GM19351 (cell line): ENCODE results near the gene RASGRF1.

ENCODE experiments used
- ATAC-seq: cut with Tn5 transposase; IDR thresholded peaks from one replicate; pipeline ENCODE4 v1.9.1; 2021; ENCODE audit warnings: mild to moderate bottlenecking, moderate library complexity; ENCODE audit not compliant: unreplicated experiment

The RASGRF1 gene

GRCh38 chr15:78988361-78988911 is 102.1 kb downstream of the RASGRF1 start:
- no peak for ATAC-seq

GRCh38 chr15:78987556-78988360 is 102.8 kb downstream of the RASGRF1 start:
- ATAC-seq: no peak

DNA sequence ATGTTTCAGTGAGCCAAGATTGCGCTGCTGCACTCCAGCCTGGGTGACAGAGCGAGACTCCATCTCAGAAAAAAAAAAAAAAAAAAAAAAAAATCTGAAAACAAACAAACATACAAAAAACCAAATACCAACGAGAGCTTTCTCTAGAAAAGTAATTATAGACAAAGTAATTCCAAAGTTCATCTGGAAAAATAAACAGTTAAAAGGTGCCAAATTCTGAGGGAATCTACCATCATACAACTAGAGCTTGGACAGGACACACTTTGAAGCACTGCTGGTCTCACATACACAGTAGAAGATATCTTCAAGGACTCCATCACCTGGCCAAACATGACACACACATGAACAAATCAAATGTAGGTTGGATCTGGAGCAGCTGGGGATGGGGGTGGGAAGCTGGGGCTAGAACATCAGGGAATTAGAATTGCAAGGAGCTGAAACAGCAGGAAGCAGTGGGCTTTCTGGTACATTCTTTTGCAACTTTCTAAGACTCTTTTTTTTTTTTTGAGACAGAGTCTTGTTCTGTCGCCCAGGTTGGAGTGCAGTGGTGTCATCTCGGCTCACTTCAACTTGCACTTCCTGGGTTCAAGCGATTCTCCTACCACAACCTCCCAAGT is 104.6 kb downstream of the RASGRF1 start:
- no peak for ATAC-seq

DNA sequence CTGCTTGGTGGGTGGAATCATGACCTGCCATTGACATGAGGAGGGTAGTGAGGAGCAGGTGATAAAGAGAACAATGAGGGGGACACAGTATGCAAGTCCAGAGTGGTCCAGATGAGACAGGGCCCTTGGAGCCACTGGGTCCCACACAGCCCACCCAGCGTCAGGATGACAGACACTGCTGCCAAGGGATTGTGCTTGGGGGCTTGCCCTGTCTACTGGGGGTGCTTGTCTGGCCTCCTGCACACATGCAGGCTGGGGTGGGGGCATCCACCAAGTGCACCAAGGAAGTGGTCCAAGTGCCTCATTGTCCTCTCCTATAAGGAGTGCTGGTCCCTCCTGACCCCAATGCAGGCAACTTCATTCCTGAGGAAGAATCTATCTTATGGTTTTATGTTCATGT is 106.5 kb downstream of the RASGRF1 start:
- no peak for ATAC-seq

- ATAC-seq: no peak
Observed at GRCh38 chr15:78983146-78983918, 107.2 kb downstream of the RASGRF1 start.

DNA sequence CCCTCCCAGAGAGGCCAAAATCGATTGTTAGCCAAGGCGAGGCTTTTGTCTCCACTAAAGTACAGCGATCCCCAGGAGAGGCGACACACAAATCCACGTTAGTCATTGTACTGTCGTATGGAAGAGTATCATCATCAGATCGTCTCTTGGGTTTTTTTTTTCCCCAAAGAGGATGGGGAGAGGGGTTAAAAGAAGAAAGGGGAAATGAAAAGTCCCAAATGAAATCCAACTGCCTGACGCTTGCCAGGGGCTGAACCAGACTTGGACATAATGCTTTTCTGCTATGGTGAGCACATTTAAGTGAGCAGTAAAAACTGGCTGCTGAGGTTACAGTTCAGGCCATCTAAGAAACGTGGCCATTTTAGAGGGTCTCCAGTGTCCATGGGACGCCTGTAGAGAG is 107.8 kb downstream of the RASGRF1 start:
- no peak for ATAC-seq

- ATAC-seq: no peak
Observed at GRCh38 chr15:78981532-78982313, 108.9 kb downstream of the RASGRF1 start.

DNA sequence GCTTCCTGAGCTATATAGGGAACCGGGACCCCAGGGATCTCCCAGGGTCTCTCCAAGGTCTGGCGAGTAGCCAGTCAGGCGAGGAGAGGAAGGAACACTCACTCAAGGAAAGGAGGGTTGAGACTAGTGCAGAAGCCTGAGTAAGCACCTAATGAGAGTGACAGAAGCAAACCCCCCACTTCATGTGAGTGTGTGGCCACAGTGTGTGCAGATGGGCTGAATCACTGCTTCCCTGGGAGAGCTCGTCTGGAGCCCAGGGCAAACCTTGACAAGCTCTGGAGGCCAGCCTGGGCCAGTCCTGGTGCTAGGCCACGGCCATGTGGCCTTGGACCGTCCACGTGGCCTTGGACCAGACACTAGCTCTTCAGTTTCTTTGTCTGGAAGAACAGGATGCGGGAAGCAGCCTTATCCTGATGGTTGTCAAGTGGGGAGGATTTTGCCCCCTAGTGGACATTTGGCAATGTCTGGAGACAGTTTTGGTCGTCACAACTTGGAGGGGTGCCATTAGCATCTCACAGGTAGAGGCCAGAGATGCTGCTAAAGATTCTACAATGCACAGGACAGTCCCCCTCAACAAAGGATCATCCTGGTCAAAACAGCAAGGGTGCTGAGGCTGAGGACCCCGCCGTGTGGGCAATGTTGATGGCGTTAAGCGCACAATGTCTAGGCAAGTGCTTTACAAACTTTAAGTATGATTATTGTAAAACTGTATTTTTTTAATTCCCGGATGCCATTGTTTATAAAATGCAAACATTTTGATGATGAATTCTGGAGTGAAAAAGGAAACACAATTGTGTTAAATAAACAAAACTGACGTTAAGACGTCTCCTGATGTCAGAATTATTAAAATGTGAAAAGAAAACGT is 110.9 kb downstream of the RASGRF1 start:
- no peak for ATAC-seq

DNA sequence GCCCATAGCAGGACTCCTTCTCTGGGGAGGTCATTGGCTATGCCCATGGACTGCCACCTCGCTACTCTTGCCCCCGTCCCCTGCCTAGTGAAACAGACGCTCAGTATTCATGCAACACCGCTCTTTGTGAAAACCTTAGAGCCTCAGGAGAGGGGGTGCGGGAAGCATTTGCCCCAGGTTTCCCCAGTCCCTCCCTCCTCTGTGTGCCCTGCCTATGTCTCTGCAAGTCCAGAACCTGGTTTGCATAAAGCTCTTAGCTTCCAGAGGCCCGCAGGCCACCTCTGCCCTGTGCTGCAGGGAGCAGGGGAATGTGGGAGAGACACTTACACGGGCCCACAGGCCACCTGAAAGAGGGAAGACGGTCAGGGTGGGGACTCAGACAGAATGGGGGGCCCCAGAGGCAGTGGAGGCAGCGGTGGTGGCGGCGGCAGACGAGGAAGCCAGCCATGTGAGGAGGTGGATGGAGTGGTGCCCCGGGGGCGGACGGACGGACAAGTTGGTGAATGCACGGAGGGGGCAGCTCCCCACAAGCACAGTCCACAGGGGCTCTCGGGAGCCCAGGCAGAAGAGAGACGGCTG is 111.9 kb downstream of the RASGRF1 start:
- no peak for ATAC-seq

DNA sequence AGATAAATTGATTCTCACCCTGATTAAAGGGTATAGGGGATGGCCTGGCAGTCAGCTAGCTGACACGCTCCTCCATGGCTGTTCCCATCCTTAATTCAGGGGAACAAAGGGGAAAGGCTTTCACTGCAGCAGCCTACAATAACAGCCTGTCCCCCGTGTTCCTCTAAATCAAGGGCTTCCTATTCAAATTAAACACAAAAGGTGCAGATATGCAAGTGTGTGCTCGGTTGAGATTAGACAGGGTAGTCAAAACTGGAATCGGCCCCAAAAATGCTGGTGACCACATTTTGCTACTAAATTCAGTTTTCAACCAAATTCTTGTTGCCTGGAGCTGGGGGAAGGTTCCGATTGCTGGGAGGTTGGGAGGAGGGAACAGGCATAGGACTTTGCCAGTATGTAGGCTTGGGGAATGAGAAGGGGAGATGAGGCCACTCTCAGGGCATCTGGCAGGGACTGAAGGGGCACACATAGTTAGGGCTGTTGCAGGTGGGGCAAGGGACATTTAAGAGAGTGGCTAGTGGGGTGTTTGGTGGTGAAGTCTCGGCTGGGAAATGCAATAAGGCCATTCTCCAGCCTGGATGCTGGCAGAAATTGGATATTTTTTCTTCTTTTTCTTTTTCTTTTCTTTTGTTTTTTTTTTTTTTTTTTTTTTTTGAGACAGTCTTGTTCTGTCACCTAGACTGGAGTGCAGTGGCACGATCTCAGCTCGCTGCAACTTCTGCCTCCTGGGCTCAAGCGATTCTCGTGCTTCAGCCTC is 112.8 kb downstream of the RASGRF1 start:
- ATAC-seq: peak; percentile 53

GRCh38 chr15:78977091-78977571 is 113.4 kb downstream of the RASGRF1 start:
- ATAC-seq: peak; percentile 72

- no peak for ATAC-seq
Observed at GRCh38 chr15:78976691-78977090, 113.9 kb downstream of the RASGRF1 start.

DNA sequence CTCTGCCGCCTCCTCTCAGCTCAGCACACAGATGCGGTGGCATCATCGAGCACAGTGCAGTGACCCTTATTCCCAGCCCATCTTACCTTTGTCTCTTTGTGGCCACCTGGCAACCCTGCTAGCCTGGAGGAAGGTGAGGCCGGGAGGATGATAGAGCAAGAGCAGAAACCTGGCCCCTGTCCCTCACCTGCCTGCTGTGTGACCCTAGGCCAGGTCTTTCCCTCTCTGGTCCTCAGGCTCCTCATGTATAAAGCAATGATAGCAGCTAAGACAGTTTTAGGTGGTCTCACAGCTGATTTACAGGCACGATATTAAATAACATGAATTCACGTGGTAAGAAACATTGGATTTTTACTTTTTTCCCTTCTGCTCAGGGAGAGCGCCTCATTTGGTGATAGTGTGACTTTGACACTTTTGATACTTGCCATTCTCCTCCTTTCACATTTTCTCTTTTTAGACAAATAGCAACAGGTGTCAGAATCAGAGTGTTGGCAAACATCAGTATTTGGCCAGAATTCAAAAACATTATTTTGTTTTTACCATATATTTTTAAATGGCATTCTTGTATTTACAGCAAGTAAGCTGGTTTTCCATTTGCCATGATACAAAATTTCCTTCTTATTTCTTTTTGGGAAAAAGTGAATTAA is 116.2 kb downstream of the RASGRF1 start:
- ATAC-seq: no peak

GRCh38 chr15:78969687-78970349 is 120.8 kb downstream of the RASGRF1 start:
- no peak for ATAC-seq

GRCh38 chr15:78968539-78969271 is 121.9 kb downstream of the RASGRF1 start:
- ATAC-seq: no peak

GRCh38 chr15:78968114-78968513 is 122.5 kb downstream of the RASGRF1 start:
- no peak for ATAC-seq

DNA sequence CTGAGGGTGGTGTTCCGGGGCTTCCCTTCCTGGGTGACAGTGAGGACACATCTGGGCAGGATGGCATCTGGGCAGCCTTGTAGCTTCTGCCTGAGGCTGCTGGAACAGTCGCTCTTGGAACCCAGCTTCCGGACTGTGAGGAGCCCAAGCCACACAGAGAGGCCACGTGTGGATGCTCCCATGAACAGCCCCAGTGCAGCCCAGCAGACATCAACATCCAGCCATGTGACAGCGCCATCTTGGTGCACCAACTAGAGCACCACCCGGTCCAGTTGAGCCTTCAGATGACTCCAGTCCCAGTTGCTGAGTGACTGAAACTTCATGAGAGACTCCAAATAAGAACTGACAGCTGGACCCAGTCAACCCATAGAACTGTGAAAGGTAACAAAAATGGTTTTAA is 130.3 kb downstream of the RASGRF1 start:
- ATAC-seq: no peak
